ENCODE results near the gene DYRK3.

The DYRK3 gene

DNA sequence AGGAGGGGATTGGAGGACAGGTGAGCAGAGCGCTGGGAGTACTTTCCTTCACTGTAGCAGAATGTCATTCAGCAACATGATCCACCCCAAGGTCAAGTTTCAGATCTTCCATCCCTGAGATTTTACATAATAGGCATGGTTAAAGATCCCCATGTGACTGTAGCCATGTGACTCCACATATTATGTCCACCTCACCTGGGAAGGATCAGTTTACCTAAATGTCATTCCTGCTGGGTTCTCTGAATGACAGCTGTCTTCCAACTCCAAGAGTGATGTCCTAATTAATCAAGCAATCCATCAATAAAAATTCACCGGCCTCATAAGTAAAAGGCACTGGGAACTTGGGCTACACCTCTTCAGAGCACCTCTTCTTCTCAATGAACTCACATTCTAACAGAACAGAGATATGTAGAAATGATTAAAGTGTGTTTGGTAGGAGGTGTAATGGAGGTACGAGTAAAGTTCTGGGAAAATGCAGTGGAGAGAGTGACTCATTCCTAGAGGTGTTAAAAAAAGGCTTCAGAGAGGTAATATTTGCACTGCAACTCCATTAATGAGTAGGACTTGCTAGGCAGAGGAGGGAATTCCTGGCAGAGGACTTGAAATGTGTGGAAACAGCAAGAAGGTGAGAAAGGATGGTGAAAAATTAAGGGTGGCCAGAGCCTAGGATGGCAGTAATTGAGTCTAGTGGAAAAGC, 27.2 kb downstream of the DYRK3 start:
- no peak for DNase-seq

DNA sequence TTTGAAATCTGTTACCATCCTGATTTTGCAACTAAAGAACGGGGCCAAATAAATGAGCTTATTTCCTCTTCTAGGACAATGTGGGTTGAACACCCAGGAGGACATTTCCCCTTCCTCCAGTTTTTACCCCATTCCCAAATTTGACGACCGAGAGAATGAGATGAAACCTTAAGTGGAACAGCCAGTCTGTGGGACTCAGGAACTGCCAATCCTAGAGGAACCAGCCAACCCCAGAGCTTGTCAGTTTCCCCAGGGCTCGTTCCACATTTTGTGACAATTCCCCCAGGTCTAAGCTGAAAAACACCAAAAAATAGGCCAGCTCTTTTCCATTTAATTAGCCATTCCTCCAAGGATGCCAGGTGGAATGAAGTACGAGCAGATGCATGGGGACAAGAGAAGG, 28.0 kb downstream of the DYRK3 start:
- no peak for DNase-seq

DNA sequence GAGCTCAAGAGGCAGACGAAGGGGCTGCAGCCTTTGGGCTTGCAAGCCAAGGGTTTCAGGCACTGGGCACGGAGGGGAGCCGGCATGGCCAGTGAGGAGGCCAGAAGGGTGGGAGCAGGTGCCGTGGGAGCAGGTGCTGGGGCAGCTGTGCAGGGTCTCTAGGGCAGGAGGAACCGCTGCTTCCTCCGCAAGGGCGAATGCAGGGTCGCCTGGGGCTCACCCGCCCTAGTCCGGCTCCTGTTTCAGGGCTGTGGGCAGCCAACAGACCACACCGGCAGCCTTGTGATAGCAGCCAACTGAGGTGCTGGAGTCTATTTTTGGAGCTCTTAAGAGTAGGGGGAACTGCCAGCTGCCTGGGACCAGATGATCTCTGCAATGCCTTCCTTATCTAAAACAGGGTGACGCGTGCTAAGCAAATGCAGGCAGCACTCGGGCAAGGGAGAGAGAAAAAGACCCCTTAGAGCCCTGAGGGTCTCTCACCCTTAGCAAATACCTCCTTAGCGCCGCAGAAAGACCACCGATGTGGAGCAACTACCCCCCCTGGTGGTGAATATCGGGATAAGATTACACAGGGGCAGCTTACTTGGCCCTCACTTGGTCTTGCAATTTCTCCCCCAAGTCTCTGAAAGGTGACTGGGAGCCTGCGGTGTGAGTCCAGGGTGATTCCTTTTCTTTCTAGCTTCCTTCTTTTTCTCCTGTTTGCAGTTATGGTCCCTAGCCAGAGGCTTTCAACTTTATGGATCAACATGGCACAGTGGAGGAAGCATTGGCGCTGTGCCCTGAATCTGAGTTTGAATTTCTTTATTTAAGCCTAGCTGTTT, 28.7 kb downstream of the DYRK3 start:
- peak; percentile 66 for DNase-seq

DNA sequence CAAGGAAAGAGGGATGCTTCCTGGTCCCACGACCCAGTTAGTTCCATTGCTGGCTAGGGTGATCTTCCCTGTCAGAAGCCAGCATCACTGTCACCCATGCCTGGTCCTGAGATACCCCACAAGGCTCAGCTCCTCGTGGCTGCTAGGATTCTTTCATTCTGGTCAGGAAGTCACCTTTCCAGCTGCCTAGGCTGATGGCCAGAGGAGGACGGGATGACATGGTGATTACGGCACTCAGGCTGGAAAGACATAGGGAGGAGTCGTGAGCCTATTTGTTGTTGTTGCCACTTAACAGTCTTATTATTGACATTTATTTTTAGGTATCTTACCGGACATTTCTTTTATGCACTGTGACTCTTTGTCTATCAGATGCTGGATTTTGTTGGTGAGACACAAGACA, 29.4 kb downstream of the DYRK3 start:
- no peak for DNase-seq

DNA sequence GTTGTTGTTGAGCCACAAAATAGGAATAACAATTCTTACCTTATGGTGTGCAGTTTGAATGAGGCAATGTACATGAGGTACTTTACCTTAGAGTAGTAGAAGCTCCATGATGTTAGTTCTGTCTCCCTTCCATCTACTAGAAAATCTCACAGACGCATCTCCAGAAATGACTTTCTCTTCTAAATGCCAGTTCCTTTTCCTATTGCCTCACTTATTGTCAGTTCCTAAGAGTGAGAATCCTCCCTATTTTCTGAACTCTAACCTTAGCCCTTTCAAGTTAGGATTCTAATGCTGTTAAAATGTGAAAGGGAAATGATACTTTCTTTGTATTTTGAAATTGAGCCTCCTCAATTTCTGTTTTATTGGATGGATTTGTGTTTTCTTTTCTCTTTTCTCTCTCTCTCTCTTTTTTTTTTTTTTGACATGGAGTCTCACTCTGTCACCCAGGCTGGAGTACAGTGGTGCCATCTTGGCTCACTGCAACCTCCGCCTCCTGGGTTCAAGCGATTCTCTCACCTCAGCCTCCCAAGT, 30.8 kb downstream of the DYRK3 start:
- no peak for DNase-seq

DNA sequence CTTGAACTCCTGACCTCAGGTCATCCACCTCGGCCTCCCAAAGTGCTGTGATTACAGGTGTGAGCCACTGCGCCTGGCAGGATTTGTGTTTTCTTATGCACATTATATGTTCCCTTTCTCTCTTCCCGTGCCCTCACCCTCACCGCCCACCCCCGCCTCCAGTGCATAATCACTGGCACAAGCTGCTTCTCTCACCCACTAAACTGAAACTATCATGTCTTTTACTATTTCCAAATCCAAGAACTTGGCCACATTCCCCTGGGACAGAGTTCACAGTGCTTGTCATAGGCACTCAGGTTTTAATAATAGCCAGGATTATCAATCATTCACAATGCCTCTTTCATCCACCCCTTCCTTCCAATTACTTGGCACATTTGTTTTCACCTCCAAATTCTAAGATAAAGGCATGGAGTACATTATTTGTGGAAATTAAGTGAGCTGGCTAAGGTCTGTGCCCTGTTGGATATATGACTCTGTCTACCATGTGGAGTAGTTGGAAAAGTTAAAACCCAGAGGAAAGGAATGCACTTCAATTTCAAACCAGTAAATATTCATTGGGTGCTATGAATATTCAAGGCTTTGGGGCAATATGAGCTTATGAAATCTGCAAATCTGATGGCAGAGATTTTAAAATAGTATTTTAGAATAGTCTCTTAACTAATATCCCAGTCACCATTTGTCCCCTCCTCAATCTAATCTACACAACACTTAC, 31.8 kb downstream of the DYRK3 start:
- no peak for DNase-seq

DNA sequence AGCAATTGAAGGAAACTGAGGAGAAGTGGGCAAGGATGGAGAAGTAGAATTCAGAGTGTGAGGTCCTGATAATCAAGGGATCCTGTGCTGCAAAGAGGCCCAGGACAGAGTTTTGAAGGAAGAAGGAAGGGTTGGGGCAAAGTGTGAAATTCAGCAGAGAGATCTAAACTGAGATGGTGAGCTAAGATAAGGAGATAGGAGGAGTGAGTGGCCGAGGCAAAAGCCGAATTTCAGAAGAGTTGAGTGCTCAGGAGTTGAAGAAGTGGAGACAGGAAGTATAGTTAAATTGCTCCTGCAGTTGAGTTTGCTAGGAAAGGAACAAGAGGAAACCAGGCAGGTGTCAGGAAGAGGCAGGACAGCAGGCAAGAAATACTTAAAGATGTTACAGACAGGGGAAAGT, 33.0 kb downstream of the DYRK3 start:
- DNase-seq: no peak

DNA sequence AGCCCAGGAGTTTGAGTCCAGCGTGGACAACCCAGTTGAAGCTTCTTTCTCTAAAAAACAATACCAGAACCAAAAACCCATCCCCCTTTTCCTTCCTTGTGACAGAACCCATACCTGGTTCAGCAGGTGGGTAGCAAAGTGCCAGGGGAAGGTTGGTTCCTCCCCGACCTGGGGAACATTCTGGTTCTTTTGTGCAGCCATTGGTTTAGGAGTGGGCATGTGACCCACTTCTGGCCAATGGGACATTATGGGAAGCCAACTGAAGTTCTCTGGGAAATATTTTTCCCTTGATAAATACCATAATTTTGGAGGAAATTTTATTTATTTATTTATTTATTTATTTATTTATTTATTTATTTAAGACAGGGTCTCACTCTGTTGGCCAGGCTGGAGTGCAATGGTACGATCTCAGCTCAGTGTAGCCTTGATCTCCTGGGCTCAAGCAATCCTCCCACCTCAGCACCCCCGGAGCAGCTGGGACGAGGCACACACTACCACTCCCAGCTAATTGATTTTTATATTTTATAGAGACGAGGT, 33.6 kb downstream of the DYRK3 start:
- DNase-seq: no peak

DNA sequence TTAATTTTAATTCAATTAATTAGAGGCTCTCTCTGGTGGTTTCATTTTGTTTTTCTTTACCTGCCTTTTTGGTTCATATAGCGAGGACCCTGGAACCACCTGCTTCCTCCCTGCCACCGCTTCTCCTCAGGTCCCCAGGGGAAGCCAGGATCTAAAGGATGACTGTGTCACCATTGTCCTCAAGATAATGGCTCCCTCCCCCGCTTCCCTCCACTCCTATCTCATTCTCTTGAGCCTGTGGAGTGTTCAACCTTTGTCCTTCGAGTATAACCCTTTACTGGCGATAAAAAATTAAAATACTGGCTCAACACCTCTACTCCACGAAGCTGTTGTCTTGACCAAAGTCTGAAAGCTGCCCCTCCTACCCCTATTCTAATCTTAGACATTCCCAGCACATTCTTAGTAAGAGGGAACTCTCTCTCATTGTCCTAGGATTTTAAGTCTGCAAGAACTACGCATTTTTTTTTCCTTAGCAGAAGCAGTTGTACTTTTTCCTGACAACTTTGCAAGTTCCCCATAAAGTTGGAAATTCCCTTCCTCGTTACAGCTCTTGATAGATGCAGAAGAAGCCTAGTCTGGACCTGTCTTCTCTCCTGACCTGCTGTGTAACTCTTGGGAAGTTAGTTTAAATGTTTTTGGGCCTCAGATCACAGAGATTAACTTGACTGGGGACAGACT, 36.8 kb downstream of the DYRK3 start:
- DNase-seq: no peak

DNA sequence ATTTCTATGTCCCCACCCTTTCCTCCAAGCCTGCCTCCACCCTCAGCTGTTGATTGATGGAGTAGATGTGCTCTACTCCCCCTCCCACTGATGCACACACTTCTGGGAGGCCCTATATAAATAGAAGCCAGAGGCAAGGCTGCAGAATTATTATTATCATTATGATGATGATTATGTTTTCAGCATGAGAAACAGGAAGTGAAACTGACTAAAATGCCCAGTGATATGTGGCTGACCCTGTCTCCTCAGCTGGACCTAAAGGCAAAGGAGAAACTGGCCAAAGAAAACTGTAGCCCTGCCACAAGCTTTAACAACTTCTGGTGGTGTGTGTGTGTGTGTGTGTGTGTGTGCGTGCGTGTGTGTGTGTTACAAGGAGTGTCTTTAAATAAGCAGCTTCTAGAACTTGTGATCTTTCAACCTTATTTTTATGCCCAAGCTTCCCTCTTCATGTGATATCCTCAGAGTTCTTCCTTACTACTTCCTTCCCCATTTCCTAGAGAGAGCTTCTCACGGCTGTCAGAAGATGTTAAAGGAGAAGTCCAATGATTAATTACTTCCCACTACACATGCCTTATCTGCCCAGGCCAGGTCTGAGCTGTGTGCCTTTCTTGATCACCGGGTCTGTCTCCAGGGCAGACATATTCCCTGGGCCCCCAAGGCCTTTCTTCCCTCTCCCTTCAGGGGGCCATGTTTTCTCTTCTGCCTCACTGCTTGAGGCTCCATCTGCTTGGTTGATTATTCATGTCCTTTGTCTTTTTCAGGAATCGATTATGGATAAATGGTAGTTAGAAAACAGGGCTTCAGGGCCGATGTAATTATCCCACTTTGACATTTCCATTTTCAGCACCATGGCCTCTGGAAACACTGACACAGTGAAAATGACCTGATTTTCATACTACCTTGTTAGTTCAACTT, 37.8 kb downstream of the DYRK3 start:
- no peak for DNase-seq

DNA sequence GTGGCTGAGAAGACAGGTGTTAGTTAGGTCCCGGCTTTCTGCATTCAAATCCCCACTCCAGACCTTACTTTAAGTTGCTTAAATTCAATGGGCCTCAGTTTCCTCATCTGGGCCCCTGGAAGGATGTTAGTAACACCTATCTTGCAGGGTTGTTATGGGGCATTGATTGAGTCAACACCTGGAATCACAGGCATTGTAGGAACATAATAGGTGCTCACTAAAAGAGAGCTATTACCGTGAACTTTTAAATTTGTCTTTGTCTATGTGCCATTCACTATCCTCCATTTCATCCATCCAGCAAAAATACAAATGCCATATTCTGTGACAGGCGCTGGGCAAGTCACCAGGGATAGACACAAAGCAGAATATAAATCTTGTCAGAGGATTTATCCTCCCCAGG, 38.9 kb downstream of the DYRK3 start:
- DNase-seq: no peak

DNA sequence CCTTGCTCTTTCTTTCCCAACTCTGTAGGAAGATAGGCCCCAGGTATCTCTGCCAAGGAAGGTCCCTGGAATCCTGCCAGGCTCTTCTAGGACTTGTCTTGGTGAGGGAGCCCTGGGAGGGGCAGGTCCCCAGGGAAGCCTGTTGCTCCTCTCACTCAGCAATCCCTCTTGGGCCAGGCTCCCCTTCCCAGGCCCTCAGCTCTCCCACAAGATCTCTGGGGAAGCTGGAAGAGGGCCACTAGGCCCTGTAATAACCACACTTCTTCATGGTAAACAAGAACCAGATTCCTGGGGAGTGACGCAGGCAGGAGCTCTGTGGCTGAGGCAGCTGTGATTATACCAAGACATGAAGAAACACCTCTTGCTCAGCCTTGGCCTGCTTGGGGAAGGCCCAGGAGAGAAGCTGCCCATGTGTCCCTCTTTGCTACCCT, 39.4 kb downstream of the DYRK3 start:
- peak; percentile 99 for DNase-seq

DNA sequence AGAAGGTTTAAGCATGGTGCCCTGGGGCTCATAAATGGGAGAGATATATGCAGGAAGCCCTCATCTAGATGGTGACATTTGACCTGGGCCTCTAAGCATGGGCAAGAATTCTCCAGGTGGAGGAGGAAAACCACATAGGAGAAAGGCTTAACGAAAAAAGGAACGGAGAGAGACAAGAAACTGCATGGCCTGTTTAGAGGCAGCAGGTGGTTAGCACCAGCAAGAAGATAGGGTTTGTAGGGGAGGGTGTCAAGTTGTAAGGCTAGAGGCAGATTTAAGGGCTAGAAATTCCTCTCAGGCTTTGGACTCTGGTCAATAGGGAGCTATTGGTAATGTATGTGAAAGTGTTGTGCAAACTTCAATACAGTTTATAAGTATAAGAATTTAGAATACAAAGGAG, 41.2 kb downstream of the DYRK3 start:
- no peak for DNase-seq

DNA sequence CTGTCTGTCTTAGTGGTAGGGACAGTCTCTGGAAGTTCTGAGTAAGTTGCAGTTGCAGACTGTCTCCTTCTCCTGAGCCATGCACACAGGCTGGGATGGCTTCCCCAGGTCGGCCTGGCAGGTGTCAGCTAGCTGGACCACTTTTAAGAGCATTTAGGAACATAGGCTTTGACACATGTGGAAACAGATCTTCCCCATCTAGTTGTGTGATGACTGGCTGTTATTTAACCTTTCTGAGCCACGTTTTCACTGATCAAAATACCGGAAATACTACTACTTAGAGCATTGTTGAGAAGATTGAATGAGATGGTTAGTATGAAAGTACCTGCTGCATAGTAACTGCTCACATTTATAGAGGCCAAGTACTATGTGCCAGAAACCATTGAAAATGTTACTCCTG, 43.2 kb downstream of the DYRK3 start:
- no peak for DNase-seq

DNA sequence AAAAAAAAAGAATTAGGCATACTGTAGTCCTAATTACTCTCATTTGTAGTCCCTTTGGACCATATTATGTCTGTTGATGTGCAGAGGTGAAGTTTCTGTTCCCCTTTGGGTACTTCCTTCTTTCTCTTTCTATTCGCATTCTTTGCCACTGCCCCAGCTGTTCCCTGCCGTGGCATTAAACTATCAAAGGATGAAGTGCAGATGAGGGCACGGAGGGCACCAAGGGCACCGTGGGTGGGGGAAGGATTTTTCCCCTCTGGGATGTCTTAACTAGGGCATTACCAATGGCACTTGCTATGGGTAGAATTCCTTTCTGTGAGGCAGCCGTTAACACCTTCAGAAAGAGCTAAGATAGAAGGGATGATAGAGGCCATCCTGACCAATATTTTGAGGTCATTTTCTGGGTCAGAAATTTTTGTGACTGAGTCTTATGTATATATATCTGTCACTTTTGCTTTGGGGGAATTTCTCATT, 44.4 kb downstream of the DYRK3 start:
- DNase-seq: no peak

DNA sequence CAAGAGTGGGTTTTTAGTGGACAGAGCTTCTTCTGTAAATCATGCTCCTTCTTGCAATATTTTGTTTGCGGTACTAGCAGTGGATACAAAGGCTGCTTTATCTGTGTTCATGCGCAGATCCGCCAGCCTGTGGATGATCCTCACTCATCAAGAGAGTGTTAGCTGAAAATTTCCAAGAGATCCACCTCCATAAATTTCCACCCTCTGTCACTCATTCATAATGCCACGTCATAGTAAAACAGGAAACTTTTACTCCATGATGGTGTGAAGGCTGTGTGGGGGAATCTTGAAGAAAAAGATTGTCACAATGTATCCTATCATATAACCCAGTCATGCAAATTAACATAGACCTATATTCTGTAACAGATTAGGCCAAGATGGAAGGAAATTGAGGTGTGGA, 44.9 kb downstream of the DYRK3 start:
- no peak for DNase-seq

DNA sequence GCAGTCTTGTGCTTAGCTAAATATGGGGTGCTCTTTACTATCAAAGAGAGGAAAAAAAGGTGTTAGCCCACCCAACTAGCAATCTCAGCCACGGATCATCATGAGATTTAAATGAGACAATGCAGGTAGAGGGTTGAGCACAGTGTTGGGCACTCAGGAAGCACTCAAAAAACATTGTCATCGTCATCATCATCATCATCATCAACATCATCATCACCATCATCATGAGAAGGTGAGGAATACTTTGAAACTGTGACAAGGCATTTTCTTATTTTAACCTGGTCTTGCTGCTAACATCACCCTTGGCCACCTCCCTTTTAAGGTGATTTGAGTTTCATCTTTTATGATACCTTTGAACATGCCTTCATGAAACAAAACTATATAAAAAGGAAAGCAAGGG, 46.0 kb downstream of the DYRK3 start:
- DNase-seq: no peak

DNA sequence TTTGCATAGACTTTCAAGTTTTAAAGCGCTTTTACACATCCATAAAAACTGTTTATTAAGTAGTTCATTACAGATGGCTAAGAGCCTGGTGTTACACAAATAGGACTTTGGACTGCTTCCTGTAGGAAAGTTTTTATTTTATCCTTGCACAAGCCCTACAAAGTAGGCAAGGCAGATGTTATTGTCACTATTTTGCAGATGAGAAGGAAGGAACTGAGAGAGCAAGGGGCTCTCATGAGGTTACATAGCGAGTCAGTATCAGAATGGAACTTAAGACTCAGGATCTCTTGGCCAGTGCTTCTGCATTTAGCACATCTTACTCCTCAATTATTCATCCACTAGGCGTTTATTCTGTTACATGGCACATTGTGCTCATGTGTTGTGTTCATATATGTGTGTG, 46.8 kb downstream of the DYRK3 start:
- no peak for DNase-seq

DNA sequence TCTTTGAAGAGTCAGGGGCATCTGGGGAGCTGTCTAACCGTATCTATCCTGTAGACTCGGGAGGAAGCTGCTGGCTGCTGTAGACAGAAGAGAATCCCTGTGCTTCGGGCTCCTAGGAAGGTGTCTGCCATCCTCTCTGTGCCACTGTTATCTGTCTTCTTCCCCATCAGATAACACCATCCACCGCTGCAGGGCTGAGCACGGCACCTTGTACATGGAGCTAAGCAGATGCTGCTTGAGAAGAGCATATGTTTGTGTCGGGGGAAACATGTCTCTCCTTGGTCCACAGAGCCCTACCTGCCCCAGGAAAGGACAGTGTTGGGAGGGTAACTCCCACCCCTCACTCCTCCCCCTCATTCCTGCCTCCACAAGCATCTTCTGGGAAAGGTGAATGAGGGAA, 48.0 kb downstream of the DYRK3 start:
- DNase-seq: no peak

DNA sequence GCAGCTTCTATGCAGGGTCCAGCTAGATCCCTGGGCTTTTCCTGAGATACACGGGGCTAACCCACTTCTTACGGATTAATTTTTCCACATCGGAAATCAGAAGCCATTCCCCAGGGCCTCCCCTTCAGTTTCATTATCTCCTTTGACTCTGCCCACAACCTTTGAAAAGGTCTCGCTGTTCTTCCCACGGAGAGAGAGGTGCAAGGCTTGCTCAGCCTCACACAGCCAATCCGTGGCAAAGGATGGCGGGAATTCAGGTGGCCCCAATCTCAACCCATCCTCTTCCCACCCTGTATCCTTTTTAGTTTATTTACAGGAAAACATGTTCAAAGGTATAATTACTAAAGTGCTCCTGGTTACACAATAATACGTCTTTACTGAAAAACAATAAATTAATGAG, 48.7 kb downstream of the DYRK3 start:
- no peak for DNase-seq

Measured in fibroblast of upper back skin (primary cell).